Parathyroid adenoma (tissue), 2 donors: ENCODE results near the gene SLC4A7.
"Not testable (repeated sequence)": the region's sequence is repeated elsewhere in the genome, so short reads cannot be mapped to it uniquely, and the experiment has no call there.

Experiments
- H2AFZ ChIP-seq: fragments of 300-600 bp; sonication (generic); one replicate; pipeline ENCODE4 v1.7.0; 2017; ENCODE audit warnings: antibody characterized with exemption, mild to moderate bottlenecking
- H3K27ac ChIP-seq: fragments of 300-600 bp; sonication (generic); one replicate; pipeline ENCODE4 v1.7.0; 2017
- H3K27me3 ChIP-seq: fragments of 300-600 bp; sonication (generic); one replicate; pipeline ENCODE4 v1.7.0; 2017; ENCODE audit warnings: low read length; ENCODE audit not compliant: control insufficient read depth, insufficient read depth
- H3K36me3 ChIP-seq: fragments of 300-600 bp; sonication (generic); one replicate; pipeline ENCODE4 v1.7.0; 2017; ENCODE audit warnings: low read length; ENCODE audit not compliant: control insufficient read depth, insufficient read depth
- H3K4me1 ChIP-seq: fragments of 300-600 bp; sonication (generic); one replicate; pipeline ENCODE4 v1.7.0; 2017; ENCODE audit warnings: control low read depth
- H3K4me2 ChIP-seq: fragments of 300-600 bp; sonication (generic); one replicate; pipeline ENCODE4 v1.7.0; 2017; ENCODE audit warnings: low read length
- H3K4me3 ChIP-seq: fragments of 300-600 bp; sonication (generic); one replicate; pipeline ENCODE4 v1.7.0; 2017; ENCODE audit warnings: low read depth, low read length
- H3K79me2 ChIP-seq: fragments of 300-600 bp; sonication (generic); one replicate; pipeline ENCODE4 v1.7.0; 2017; ENCODE audit warnings: control low read depth
- H3K9ac ChIP-seq: fragments of 300-600 bp; sonication (generic); one replicate; pipeline ENCODE4 v1.7.0; 2017; ENCODE audit warnings: mild to moderate bottlenecking
- H3K9me3 ChIP-seq: fragments of 300-600 bp; sonication (generic); one replicate; pipeline ENCODE4 v1.7.0; 2017; ENCODE audit warnings: low read length; ENCODE audit not compliant: control insufficient read depth
- TF ChIP-seq, protein P1 (sequence below): fragments of 300-600 bp; sonication (generic); IDR thresholded peaks from one replicate; pipeline ENCODE4 v1.7.0; 2017; ENCODE audit warnings: antibody characterized with exemption, mild to moderate bottlenecking
- donor health status: primary hyperparathyroidism.

SLC4A7 gene

DNA sequence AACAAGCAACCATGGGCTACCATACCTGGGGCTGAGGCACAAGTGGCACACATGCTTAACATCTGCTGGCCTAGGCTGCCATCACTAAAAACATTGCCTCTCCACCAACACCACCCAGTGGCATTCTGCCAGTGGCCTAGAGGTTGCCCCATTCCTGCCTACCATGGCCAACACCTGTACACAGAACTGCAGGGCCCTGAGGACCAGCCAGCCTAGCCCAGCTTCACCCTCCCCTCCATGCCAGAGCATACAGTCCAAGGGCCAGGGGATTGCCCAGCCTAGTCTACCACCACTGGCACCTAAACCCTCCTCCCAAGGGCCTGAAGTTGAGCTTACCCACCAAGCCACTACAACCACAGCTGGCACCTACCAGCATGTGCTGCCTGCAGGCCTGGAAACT is 150.3 kb downstream of the SLC4A7 start:
- Histone ChIP-seq H3K9ac (no peak overlapping the region), H3K4me3 (no peak overlapping the region), H2AFZ (no peak overlapping the region), H3K9me3 (no peaks in the 10 kb centered on the region), H3K27me3 (no peaks in the 10 kb centered on the region), H3K27ac (no peak overlapping the region), H3K36me3 (no peaks in the 10 kb centered on the region), H3K79me2 (no peaks in the 10 kb centered on the region), H3K4me2 (no peak overlapping the region), H3K4me1 (no peaks in the 10 kb centered on the region)
- TF ChIP-seq, protein P1, sequence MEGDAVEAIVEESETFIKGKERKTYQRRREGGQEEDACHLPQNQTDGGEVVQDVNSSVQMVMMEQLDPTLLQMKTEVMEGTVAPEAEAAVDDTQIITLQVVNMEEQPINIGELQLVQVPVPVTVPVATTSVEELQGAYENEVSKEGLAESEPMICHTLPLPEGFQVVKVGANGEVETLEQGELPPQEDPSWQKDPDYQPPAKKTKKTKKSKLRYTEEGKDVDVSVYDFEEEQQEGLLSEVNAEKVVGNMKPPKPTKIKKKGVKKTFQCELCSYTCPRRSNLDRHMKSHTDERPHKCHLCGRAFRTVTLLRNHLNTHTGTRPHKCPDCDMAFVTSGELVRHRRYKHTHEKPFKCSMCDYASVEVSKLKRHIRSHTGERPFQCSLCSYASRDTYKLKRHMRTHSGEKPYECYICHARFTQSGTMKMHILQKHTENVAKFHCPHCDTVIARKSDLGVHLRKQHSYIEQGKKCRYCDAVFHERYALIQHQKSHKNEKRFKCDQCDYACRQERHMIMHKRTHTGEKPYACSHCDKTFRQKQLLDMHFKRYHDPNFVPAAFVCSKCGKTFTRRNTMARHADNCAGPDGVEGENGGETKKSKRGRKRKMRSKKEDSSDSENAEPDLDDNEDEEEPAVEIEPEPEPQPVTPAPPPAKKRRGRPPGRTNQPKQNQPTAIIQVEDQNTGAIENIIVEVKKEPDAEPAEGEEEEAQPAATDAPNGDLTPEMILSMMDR = no peak

DNA sequence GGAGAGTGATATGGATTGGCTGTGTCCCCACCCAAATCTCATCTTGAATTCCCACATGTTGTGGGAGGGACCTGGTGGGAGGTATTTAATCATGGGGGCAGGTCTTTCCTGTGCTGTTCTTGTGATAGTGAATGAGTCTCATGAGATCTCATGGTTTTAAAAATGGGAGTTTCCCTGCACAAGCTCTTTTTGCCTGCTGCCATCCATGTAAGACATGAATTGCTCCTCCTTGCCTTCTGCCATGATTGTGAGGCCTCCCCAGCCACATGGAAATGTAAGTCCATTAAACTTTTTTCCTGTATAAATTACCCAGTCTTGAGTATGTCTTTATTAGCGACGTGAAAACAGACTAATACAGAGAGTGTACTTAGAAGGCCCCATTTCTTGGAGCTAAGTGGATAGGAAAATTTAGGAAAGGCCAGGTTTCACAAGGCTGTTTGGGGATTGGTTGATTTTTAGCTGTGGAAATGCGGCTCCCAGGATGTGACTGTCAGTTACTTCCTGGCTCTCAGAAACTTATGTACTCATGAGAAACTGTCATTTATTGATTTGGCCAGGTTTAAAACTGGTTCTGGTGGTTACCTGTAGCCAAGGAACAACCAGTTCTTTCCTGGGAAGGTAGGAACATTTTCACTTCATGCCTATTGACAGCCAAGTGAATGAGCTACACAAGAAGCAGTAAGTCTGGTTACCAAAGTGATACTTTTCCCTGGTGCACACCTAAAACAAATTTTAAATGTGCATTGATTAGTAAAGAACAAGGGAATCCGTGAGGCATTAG is 155.0 kb downstream of the SLC4A7 start:
- H3K27ac ChIP-seq, H3K27me3 ChIP-seq, H3K79me2 ChIP-seq, H3K36me3 ChIP-seq, H3K4me1 ChIP-seq, H3K9ac ChIP-seq, H3K4me2 ChIP-seq, H3K4me3 ChIP-seq, H3K9me3 ChIP-seq, H2AFZ ChIP-seq: not testable (repeated sequence)

DNA sequence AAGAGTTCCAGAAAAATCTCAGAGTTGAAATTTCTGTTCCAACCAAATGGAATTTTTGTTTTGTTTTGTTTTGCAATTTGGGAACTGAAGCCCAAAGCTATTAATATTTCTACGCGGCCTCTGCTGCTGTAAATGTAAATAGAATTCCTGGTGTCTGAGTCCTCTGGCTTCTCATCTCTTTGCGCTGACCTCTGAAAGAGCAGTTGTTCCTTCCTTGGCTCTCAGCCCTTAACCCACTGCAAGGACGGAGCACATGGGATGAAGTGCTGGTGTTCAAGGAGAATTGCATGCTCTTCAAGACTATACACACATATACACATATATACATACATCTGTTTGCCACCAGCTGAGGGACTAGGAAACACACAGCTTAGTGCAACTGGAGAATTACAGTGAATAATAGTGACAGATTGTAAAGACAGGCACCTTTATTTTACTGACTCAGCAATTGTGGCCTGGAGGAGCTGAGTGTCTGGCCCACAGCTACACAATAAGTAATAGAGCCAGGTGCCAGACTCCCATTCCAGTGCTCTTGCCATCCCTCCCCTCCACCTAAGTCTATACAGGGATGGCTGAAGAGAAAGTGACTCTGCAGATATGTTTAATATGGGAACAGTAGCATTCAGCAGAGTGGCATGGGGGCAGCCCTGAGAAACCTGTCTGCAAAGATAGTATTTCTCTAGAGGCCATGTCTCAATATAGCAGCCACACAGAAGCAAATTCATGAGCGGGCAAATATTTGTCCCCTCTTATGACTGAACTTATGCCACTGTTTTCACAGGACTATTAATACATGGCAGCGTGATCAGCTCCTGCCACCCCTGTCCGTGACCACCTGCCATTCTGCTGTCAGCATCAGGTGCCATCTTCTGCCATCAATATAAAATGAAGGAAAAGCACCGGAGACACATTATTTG is 157.3 kb downstream of the SLC4A7 start:
- H3K4me1 ChIP-seq = no peaks in the 10 kb centered on the region
- no peak overlapping the region for H3K27ac ChIP-seq
- H3K27me3 ChIP-seq = no peaks in the 10 kb centered on the region
- H3K9me3 ChIP-seq = no peaks in the 10 kb centered on the region
- no peaks in the 10 kb centered on the region for H3K79me2 ChIP-seq
- H3K9ac ChIP-seq = no peak overlapping the region
- TF ChIP-seq, protein P1 = no peak
- no peaks in the 10 kb centered on the region for H3K36me3 ChIP-seq
- no peak overlapping the region for H3K4me2 ChIP-seq
- no peak overlapping the region for H2AFZ ChIP-seq
- H3K4me3 ChIP-seq = no peak overlapping the region

DNA sequence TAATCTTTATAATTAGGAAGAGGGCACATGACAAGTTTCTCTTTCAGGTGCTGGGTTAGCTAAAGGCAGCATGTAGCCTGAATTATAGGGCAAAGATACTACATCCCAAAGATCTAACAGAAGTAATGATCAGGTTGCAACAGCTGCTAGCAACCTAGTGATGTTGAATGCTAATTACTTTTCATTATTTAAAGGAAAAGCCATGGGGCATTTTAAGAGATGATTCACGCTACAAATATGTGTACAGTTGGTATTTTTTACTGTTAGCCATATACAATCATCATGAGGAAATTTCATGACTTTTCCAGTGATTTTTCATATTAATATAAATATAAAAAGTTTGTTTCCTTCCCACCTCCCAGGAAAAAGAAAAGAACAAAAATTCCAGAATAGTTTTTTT is 158.0 kb downstream of the SLC4A7 start:
- Histone ChIP-seq H3K9me3 (no peaks in the 10 kb centered on the region), H3K36me3 (no peaks in the 10 kb centered on the region), H3K27ac (no peak overlapping the region), H3K4me1 (no peaks in the 10 kb centered on the region), H3K79me2 (no peaks in the 10 kb centered on the region), H3K4me2 (no peak overlapping the region), H2AFZ (no peak overlapping the region), H3K4me3 (no peak overlapping the region), H3K9ac (no peak overlapping the region), H3K27me3 (no peaks in the 10 kb centered on the region)
- TF ChIP-seq, protein P1 = no peak

DNA sequence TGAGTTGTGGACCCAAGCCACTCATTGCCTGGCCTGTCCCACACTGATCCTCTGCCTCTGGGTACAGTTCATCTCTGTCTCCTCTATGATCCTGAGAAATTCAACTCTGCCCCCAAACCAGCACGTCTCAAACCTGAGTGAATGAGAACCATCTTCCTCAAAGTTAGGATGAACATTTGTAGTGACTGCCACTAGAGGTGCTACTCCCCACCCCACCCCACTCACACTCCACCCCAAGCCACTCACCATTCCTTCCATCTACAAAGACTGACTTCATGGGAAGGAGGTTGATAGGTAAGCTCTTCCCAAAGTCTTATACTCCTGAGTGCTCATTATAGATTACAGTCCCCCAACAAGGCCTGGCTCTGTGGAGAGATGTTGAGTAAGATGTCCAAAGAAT is 158.8 kb downstream of the SLC4A7 start:
- no peaks in the 10 kb centered on the region for H3K9me3 ChIP-seq
- H3K9ac ChIP-seq = no peak overlapping the region
- H3K4me2 ChIP-seq = no peak overlapping the region
- no peaks in the 10 kb centered on the region for H3K4me1 ChIP-seq
- H3K79me2 ChIP-seq = no peaks in the 10 kb centered on the region
- H3K4me3 ChIP-seq = no peak overlapping the region
- no peak overlapping the region for H3K27ac ChIP-seq
- no peaks in the 10 kb centered on the region for H3K36me3 ChIP-seq
- TF ChIP-seq, protein P1 = no peak
- H3K27me3 ChIP-seq = no peaks in the 10 kb centered on the region
- no peak overlapping the region for H2AFZ ChIP-seq
